RPMI7951 (cell line): ENCODE data around the gene MUC20. TPM values are rescaled to one million over a fixed set of nuclear protein-coding genes. Genes with fewer than 3 reads are reported as not detected.

Source experiments
- DNase-seq: peaks from one replicate; pipeline ENCODE4 v3.0.0-alpha.2; 2012; ENCODE audit warnings: low read depth
- total RNA-seq: library from RNA; depleted of rRNA; stranded (reverse); fragments of >200 nt; shearing (Covaris generic); gene quantifications from 2 replicates; pipeline ENCODE4 v1.2.3, GENCODE V29; 2014

The MUC20 gene
- total RNA-seq, 1 experiment from 2014 or later, result not detected

GRCh38 chr3:195755791-195756676, 35.3 kb downstream of the MUC20 start:
- DNase-seq, result no peak

GRCh38 chr3:195757438-195757770, 36.6 kb downstream of the MUC20 start:
- DNase-seq, result no peak

- peak; percentile 23 for DNase-seq
Observed at GRCh38 chr3:195757827-195758226, 37.0 kb downstream of the MUC20 start.

- DNase-seq, result no peak
Observed at GRCh38 chr3:195758721-195759353, 38.1 kb downstream of the MUC20 start.

- DNase-seq, result no peak
Observed at GRCh38 chr3:195760345-195761122, 39.8 kb downstream of the MUC20 start.

GRCh38 chr3:195761123-195761566, 40.4 kb downstream of the MUC20 start:
- no peak for DNase-seq

GRCh38 chr3:195761567-195762248, 40.9 kb downstream of the MUC20 start:
- DNase-seq, result no peak

GRCh38 chr3:195762249-195762585, 41.4 kb downstream of the MUC20 start:
- DNase-seq, result no peak

- no peak for DNase-seq
Observed at GRCh38 chr3:195762611-195763010, 41.8 kb downstream of the MUC20 start.

- no peak for DNase-seq
Observed at GRCh38 chr3:195763076-195763830, 42.5 kb downstream of the MUC20 start.

GRCh38 chr3:195763843-195764825, 43.4 kb downstream of the MUC20 start:
- no peak for DNase-seq

- no peak for DNase-seq
Observed at GRCh38 chr3:195764961-195765706, 44.4 kb downstream of the MUC20 start.

GRCh38 chr3:195766671-195767070, 45.9 kb downstream of the MUC20 start:
- DNase-seq, result no peak

GRCh38 chr3:195767792-195768191, 47.0 kb downstream of the MUC20 start:
- no peak for DNase-seq

GRCh38 chr3:195768414-195768813, 47.6 kb downstream of the MUC20 start:
- DNase-seq, result no peak

- DNase-seq, result peak; percentile 53
Observed at GRCh38 chr3:195768831-195769303, 48.1 kb downstream of the MUC20 start.

- DNase-seq, result no peak
Observed at GRCh38 chr3:195769551-195769950, 48.8 kb downstream of the MUC20 start.

- DNase-seq, result no peak
Observed at GRCh38 chr3:195770081-195770840, 49.5 kb downstream of the MUC20 start.
